Activated T-helper 2 cell treated with anti-CD3 and anti-CD28 coated beads, Interferon-gamma antibody, Interleukin-2, Interleukin-4, amounts not matched to agents 10 μg/mL and 5 μg/mL and 100 μg/mL, durations not matched to agents 14 hours and 24 hours and 36 hours (primary cell): Measurements from ENCODE around the gene PTPN13. TPM values are rescaled to one million over a fixed set of nuclear protein-coding genes. Genes with fewer than 3 reads are reported as not detected.
"Not testable (repeated sequence)": the region's sequence is repeated elsewhere in the genome, so short reads cannot be mapped to it uniquely, and the experiment has no call there.

ENCODE experiments used
- DNase-seq: peaks from one replicate; pipeline ENCODE4 v3.0.0; 2021; ENCODE audit warnings: low spot score
- H3K27ac Mint-ChIP-seq: one replicate; pipeline ENCODE4 v1.8.0; 2021; ENCODE audit warnings: mixed read lengths
- H3K27me3 Mint-ChIP-seq: one replicate; pipeline ENCODE4 v1.8.0; 2021; ENCODE audit warnings: low read depth, mixed read lengths
- H3K36me3 Mint-ChIP-seq: one replicate; pipeline ENCODE4 v1.8.0; 2021; ENCODE audit warnings: low read depth, mixed read lengths
- H3K4me1 Mint-ChIP-seq: one replicate; pipeline ENCODE4 v1.8.0; 2021; ENCODE audit warnings: low read depth, mixed read lengths
- H3K4me3 Mint-ChIP-seq: one replicate; pipeline ENCODE4 v1.8.0; 2021; ENCODE audit warnings: low read depth, mild to moderate bottlenecking, moderate library complexity, mixed read lengths
- H3K9me3 Mint-ChIP-seq: one replicate; pipeline ENCODE4 v1.8.0; 2021; ENCODE audit warnings: mixed read lengths
- intact Hi-C: fragments of 100-400 bp; cut with micrococcal nuclease; formaldehyde crosslinking; loops from one replicate; pipeline ENCODE4 v1.15.1; 2023
- total RNA-seq: library from RNA; stranded (reverse); gene quantifications from 2 replicates; pipeline ENCODE4 v1.2.3, GENCODE V29; 2022

PTPN13 gene
- total RNA-seq, 1 donor from 2014 or later: 0.18 TPM

DNA sequence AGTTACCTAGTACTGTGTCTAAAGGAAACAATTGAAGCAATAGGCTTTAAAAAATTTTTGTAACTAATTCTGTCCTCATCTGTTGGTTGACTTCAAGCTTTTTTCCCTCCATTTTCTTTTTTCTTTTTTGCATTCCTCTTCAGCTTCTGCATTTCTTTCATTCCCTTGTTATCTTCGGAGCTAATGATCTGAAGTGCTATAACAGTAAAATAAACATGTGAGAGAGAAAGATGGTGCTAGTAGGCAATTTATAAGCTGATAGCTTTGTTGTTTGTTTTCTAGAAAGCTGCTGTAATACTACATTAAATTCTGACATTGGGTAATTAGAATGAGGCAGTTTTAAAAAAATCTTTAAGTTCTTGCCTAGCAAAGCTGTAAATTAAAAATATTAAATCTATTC, 37.1 kb downstream of the PTPN13 start:
- H3K4me3 Mint-ChIP-seq: no peak overlapping the region
- H3K27ac Mint-ChIP-seq: no peak overlapping the region
- H3K4me1 Mint-ChIP-seq: no peaks in the 10 kb centered on the region
- DNase-seq: no peak
- intact Hi-C loops: no loop called here
- no peaks in the 10 kb centered on the region for H3K27me3 Mint-ChIP-seq
- H3K9me3 Mint-ChIP-seq: no peaks in the 10 kb centered on the region
- H3K36me3 Mint-ChIP-seq: no peaks in the 10 kb centered on the region

DNA sequence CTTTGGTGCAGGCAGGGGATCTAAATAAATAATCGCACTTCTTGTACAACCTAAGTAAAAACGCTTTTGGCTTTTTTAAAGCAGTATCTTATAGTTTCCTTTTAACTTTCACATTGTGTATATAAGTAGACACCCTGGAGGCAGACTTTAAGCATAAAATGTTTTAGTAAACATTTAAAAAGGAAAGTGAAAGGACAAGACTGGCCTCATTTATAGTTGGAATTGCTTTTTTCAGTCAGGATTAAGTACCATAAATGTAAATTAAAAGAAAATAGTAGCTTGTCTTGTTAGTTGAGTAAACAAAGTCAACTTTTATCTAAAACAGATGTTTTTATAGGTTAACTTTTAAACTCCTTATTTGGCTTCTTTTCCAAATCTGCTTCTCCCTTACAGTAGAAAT, 39.7 kb downstream of the PTPN13 start:
- intact Hi-C loops: no loop called here
- Mint-ChIP-seq H3K4me1 (no peaks in the 10 kb centered on the region), H3K36me3 (no peaks in the 10 kb centered on the region), H3K4me3 (no peak overlapping the region), H3K27ac (no peak overlapping the region), H3K27me3 (no peaks in the 10 kb centered on the region), H3K9me3 (no peaks in the 10 kb centered on the region)
- no peak for DNase-seq

DNA sequence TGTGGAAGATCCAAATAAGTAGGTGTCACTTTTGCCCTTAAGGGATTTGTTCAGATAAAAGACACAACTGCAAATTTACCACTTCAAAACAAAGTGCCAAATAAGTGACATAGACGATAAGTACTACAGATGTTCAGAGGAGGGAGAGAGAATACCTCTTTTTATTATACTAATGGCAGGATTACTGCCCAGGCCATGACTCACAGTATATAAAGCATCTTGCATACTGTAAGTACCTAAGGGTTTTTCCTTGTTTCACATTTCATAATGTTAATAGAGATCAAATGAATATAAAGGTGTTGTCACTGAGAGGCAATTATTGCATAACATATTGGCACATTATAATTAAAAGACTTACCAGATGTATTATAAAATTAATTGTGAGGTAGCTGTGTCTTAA, 46.4 kb downstream of the PTPN13 start:
- intact Hi-C loops: no loop called here
- no peaks in the 10 kb centered on the region for H3K4me1 Mint-ChIP-seq
- H3K4me3 Mint-ChIP-seq: no peak overlapping the region
- peaks cover 2% of the 10 kb centered on the region for H3K27me3 Mint-ChIP-seq
- no peaks in the 10 kb centered on the region for H3K36me3 Mint-ChIP-seq
- no peak for DNase-seq
- no peaks in the 10 kb centered on the region for H3K9me3 Mint-ChIP-seq
- no peak overlapping the region for H3K27ac Mint-ChIP-seq

DNA sequence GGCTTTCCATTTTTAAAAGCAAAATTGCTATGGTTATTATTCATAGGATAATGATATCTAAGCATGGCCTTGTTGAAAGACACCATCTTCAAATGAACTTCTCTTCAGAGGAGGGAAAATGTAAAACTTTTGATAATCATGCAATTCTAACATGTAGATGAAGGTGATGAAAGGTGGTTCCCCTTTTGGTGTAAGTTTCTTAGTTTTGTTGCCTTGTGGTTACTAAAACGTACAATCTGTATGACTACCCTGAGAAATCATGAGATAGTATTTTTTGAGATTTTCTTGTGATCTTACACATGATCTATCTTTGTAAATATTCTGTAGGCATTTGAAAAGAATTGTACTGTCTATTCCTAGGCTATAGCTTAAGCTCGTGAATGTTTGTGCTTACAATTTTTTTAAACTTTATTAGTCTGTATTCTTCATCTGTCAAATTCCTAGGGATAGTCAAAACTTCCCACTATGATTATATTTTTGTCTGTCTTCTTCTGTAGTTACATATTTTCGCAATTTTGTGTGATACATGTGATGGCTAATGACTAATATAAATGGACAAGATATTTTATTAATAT, 47.5 kb downstream of the PTPN13 start:
- Mint-ChIP-seq H3K4me1 (no peaks in the 10 kb centered on the region), H3K27ac (no peak overlapping the region), H3K4me3 (no peak overlapping the region), H3K9me3 (no peaks in the 10 kb centered on the region), H3K27me3 (peaks cover 2% of the 10 kb centered on the region), H3K36me3 (no peaks in the 10 kb centered on the region)
- intact Hi-C loops: no loop called here
- no peak for DNase-seq

DNA sequence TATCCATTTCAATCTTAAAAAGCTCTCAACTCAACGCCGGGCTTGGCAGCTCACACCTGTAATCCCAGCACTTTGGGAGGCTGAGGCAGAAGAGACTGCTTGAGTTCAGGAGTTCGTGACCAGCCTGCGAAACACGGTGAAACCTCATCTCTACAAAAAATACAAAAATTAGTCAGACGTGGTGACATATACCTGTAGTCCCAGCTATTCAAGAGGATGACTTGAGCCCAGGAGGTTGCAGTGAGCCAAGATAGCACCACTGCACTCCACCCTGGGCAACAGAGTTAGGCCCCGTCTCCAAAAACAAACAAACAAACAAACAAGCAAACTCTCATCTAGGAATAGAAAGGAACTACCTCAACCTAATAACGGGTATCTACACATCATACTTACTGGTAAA, 50.8 kb downstream of the PTPN13 start:
- H3K27me3 Mint-ChIP-seq: peaks cover 3% of the 10 kb centered on the region
- DNase-seq: no peak
- intact Hi-C loops: no loop called here
- H3K4me3 Mint-ChIP-seq: no peak overlapping the region
- no peaks in the 10 kb centered on the region for H3K9me3 Mint-ChIP-seq
- no peaks in the 10 kb centered on the region for H3K4me1 Mint-ChIP-seq
- H3K36me3 Mint-ChIP-seq: no peaks in the 10 kb centered on the region
- H3K27ac Mint-ChIP-seq: no peak overlapping the region

DNA sequence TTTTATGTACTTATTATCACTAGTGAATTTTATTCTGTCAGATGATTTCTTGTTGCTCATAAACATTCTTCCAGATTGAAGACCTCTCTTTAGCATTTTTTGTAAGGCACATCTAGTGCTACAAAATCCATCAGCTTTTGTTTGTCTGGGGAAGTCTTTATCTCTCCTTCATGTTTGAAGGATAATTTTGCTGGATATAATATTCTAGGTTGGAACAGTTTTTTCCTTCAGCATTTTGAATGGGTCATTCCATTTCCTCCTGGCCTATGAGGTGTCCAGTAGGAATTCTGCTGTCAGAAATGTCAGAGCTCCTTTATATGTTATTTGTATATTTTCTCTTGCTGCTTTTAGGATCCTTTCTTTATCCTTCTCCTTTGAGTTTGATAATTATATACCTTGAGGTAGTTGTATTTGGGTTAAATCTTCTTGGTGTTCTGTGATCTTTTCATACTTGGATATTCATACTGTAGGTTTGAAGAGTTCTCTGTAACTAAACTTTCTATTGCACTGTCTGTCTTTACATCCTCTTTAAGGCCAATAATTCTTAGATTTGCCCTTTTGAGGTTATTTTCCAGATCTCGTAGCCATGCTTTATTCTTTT, 58.3 kb downstream of the PTPN13 start:
- Mint-ChIP-seq H3K4me1 (no peaks in the 10 kb centered on the region), H3K4me3 (no peak overlapping the region), H3K27ac (no peak overlapping the region), H3K27me3 (no peaks in the 10 kb centered on the region), H3K36me3 (no peaks in the 10 kb centered on the region), H3K9me3 (peaks cover 12% of the 10 kb centered on the region)
- no peak for DNase-seq
- intact Hi-C loops: loop anchor here (10.0 kb wide), 1 partner anchor 242 kb away; the partner anchor contains the start of gene C4orf36

DNA sequence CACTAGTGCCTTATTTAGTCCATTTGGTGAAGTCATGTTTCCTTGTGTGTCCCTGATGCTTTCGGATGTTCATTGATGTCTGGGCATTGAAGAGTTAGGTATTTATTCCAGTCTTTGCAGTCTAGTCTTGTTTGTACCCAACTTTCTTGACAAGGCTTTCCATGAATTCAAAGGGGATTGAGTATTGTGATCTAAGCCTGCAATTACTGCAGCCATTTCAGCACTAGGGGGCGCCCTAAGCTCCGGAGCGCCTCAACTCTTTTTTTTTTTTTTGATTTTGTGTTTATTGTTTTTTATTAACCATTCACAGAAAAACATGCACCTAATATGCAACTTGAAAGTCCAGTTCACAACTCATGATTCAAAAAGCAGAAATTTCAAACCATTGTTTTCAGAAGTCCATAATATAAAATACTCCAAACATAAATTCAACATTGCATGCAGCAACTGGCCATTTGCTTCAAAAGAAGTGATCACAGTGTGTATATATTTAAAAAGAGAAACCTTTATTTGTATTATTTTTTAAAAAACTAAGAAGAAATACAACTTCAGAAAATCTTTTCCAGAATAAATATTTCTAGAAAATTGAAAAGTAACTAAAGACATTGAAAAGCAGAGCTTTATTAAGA, 59.2 kb downstream of the PTPN13 start:
- DNase-seq: no peak
- Mint-ChIP-seq H3K4me1 (no peaks in the 10 kb centered on the region), H3K36me3 (no peaks in the 10 kb centered on the region), H3K27me3 (no peaks in the 10 kb centered on the region), H3K27ac (no peak overlapping the region), H3K4me3 (no peak overlapping the region), H3K9me3 (peaks cover 12% of the 10 kb centered on the region)
- intact Hi-C loops: loop anchor here (10.0 kb wide), 1 partner anchor 241 kb away; the partner anchor contains the start of gene C4orf36

DNA sequence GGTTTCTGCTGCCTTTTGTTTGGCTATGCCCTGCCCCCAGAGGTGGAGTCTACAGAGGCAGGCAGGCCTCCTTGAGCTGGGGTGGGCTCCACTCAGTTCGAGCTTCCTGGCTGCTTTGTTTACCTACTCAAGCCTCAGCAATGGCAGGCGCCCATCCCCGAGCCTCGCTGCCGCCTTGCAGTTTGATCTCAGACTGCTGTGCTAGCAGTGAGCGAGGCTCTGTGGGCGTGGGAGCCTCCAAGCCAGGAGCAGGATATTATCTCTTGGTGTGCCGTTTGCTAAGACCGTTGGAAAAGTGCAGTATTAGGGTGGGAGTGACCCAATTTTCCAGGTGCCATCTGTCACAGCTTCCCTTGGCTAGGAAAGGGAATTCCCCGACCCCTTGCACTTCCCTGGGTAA, 62.7 kb downstream of the PTPN13 start:
- H3K36me3 Mint-ChIP-seq, DNase-seq, H3K27ac Mint-ChIP-seq, H3K4me3 Mint-ChIP-seq, H3K27me3 Mint-ChIP-seq, H3K4me1 Mint-ChIP-seq: not testable (repeated sequence)
- intact Hi-C loops: loop anchor here (10.0 kb wide), 1 partner anchor 238 kb away; the partner anchor contains the start of gene C4orf36
- H3K9me3 Mint-ChIP-seq: peaks cover 12% of the 10 kb centered on the region

DNA sequence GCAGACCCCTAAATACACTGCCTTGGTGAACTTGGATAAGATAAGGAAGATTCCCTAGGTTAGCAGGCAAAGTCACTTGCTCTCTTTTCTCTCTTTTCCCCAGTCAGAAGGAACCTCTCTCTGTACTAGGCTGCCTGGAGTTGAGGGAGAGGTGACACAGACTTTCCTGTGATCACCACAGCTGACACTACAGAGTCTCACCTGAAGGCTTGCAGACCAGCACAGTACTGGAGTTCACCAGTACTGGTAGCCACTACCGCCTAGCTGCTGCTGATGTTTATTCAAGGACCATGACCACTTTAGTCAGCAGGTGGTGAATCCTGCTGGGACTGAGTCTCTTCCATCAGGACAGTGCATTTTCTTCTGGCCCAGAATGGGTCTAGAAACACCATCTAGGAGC, 63.3 kb downstream of the PTPN13 start:
- no peak overlapping the region for H3K4me3 Mint-ChIP-seq
- DNase-seq: no peak
- intact Hi-C loops: loop anchor here (10.0 kb wide), 1 partner anchor 237 kb away; the partner anchor contains the start of gene C4orf36

DNA sequence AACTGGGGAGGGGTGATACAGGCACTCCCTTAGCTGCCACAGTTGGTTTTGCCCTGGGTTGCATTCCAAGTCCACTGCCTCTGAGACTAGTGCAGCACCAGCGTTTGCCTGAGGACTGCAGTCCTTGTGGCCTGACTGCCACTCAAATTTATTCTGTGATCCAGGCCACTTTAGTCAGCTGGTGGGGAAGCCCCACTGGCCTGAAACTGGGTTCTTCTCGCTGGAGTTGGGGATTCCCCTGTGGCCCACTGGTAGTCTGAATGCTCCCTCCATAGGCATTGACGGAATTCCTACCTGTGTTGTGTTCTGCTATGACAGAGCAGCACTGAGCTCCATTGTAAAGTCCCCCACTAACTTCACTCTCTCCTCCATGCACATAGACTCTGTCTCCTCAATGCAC, 63.8 kb downstream of the PTPN13 start:
- H3K36me3 Mint-ChIP-seq: no peaks in the 10 kb centered on the region
- peaks cover 2% of the 10 kb centered on the region for H3K27me3 Mint-ChIP-seq
- H3K4me1 Mint-ChIP-seq: no peaks in the 10 kb centered on the region
- peaks cover 3% of the 10 kb centered on the region for H3K9me3 Mint-ChIP-seq
- intact Hi-C loops: loop anchor here (10.0 kb wide), 1 partner anchor 237 kb away; the partner anchor contains the start of gene C4orf36
- no peak overlapping the region for H3K4me3 Mint-ChIP-seq
- no peak for DNase-seq
- no peak overlapping the region for H3K27ac Mint-ChIP-seq

More for the DNA sequence above, 63.3 kb downstream of the PTPN13 start:
- no peak overlapping the region for H3K27ac Mint-ChIP-seq
- peaks cover 2% of the 10 kb centered on the region for H3K27me3 Mint-ChIP-seq
- H3K9me3 Mint-ChIP-seq: peaks cover 8% of the 10 kb centered on the region
- no peaks in the 10 kb centered on the region for H3K4me1 Mint-ChIP-seq
- no peaks in the 10 kb centered on the region for H3K36me3 Mint-ChIP-seq

DNA sequence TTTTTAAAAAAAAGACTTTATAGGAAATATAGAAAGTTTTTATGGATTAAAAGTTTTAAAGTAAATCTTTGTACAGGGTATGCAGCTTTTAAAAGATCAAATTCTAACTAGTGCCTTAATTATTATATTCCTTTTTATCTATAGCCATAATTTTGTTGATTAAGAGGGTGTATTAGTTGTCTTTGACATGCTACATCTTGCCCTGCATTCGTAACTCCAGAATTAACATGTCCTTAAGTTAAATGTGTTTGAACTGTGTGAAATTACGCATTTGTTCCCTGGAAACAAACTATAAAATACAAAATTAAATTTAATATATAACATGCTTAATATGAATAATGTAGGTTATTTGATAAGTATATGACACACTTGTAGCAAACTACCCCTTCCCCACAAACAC, 66.3 kb downstream of the PTPN13 start:
- no peak overlapping the region for H3K27ac Mint-ChIP-seq
- H3K4me1 Mint-ChIP-seq: no peaks in the 10 kb centered on the region
- intact Hi-C loops: no loop called here
- no peak for DNase-seq
- H3K4me3 Mint-ChIP-seq: no peak overlapping the region
- H3K36me3 Mint-ChIP-seq: no peaks in the 10 kb centered on the region
- H3K9me3 Mint-ChIP-seq: no peaks in the 10 kb centered on the region
- H3K27me3 Mint-ChIP-seq: peaks cover 2% of the 10 kb centered on the region

DNA sequence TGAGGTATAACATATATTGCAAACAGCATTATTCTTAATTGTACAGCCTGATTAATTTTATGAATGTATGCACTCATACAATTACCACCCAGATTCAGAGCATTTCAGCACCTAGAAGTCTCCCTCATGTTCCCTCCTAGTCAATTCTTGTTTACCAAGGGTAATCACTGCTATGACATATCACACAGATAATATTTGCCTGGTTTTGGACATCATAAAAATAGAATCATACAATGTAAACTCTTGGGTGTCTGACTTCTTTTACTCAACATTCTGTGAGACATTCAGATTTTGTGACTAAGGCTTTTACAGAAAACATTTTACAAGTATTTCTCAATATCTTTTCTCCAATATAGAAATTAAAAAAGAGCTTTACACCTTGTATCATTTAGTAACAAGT, 66.9 kb downstream of the PTPN13 start:
- Mint-ChIP-seq H3K36me3 (no peaks in the 10 kb centered on the region), H3K27ac (no peak overlapping the region), H3K27me3 (peaks cover 2% of the 10 kb centered on the region), H3K4me1 (no peaks in the 10 kb centered on the region), H3K9me3 (no peaks in the 10 kb centered on the region), H3K4me3 (no peak overlapping the region)
- intact Hi-C loops: no loop called here
- DNase-seq: no peak

DNA sequence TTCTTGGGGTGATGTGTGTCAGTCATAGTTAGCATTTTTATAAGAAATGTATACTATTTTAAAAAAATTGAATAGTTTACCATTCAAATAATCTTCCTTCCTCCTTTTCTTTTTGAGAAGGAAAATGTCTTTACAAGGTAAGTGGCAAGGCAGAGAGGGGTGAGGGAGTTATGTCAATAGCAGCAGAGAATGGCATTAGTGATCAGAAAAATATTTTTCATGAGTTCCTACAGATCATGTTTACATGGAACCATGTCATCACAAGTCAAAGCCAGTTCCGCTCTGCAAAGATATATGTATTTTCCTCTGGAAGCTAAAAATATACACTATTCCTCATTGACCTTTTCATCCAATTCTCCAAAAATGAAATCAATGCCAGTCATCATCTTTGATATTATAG, 67.3 kb downstream of the PTPN13 start:
- H3K9me3 Mint-ChIP-seq: no peaks in the 10 kb centered on the region
- no peaks in the 10 kb centered on the region for H3K36me3 Mint-ChIP-seq
- intact Hi-C loops: no loop called here
- H3K4me3 Mint-ChIP-seq: no peak overlapping the region
- no peak for DNase-seq
- no peaks in the 10 kb centered on the region for H3K4me1 Mint-ChIP-seq
- H3K27ac Mint-ChIP-seq: no peak overlapping the region
- H3K27me3 Mint-ChIP-seq: peaks cover 2% of the 10 kb centered on the region
